GM18526 (cell line): Measurements from ENCODE around the gene PTRH1.

Source experiments
- POLR2A ChIP-seq: IDR thresholded peaks from 3 replicates; pipeline ENCODE4 v1.6.1; 2011; ENCODE audit not compliant: insufficient read length; ENCODE audit errors: extremely low read depth

Gene PTRH1

DNA sequence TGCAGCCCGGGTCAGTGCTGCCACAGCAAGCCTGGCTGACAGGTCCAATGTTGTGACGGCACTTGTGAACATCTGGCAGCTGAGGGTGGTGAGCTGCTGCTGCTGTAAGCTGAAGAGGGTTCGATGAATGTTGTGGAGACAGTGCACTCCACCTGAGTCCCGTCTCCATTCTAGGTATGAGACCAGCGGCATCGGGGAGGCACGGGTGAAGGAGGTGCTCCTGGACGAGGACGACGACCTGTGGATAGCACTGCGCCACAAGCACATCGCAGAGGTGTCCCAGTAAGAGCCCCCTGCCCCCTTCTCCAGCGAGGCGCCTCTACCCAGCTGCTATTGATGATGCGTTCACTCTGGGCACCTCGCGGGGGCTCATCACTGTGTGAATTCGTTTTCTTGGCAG, 47.6 kb downstream of the PTRH1 start:
- TF ChIP-seq POLR2A, result no peak

DNA sequence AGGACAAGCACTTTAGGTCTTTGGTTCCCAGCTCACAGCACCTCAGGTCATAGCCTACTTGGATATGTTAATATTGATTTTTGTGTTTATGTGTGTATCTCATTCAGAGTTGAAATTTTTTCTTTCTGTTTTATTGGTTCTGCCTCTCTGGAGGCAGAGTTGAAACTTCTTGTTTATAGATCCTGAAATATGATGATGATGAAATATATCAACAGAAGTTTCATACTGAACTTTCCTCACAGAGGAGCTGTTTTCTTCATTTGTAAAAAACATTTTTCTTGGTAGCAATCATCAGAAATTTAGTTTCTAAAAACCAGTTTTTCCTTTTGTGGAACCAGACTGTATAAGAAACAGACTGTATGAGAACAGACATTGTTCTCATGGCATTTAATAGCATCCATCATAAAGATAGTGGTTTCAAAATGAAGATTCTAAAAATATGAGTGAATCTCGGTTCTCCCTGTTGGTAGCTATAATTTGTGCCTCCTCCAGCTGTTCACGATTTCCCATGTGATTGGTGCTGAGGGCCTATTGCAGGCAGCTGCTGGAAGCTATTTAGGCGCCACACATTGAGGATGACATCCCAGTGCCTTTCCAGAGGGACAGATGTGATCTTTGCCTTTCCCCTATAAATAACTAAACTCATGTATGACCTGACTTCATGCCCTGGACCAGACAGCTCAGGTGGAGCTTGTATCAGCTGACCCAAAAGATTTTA, 48.2 kb downstream of the PTRH1 start:
- TF ChIP-seq POLR2A, result no peak

DNA sequence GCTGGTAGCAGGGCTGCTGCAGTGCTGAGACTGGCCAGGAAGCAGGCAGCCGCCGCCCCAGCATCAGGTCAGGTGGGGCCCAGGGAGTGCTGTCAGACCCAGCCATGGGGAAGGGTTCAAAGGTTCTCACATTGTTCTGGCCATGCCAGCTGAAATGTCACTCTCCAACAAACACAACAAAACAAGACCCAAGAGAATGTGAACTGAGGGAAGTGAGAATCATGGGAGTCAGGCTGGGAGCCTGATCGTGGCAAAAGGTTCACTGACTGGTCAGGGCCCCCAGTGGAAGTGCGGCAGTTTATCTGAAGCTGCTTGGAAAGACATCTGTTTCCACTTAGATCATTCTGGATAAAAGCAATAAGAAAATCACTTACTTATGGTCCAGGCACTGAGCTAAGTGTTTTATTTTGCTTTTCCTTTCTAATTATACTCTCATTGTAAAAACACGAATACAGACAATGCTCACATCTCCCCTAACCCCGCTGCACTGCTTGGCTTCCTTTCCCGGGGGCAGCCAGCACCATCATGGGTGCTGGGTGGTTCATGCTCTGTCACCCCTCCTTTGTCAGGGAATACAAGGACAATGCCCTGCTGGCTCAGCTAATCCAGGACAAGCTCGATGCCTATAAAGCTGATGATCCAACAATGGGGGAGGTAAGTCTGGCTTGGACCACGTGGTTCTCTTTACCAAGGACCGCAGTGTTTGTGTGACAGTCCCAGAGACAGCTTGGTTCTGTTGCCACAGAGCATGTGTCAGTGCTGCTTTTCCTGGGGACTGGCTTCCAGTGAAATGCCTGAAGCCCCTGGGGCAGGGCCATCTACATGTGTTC, 50.6 kb downstream of the PTRH1 start:
- no peak for TF ChIP-seq POLR2A

GRCh38 chr9:127664324-127664677, 51.2 kb downstream of the PTRH1 start:
- TF ChIP-seq POLR2A, result no peak
